Mesendoderm (in vitro differentiated cells): Measurements from ENCODE around the gene MAU2.

Source experiments
- DNase-seq: peaks from one replicate; pipeline ENCODE4 v3.0.0; 2013
- H2AK5ac ChIP-seq: 2 replicates; pipeline ENCODE4 v1.6.1; 2013; ENCODE audit warnings: low read length, inconsistent platforms
- H2BK120ac ChIP-seq: 2 replicates; pipeline ENCODE4 v1.6.1; 2013; ENCODE audit warnings: low read depth, mild to moderate bottlenecking, low read length, moderate library complexity, mixed read lengths
- H2BK15ac ChIP-seq: replicated peaks from 2 replicates; pipeline ENCODE4 v1.6.1; 2013; ENCODE audit warnings: low read depth, mild to moderate bottlenecking, moderate library complexity
- H2BK5ac ChIP-seq: 2 replicates; pipeline ENCODE4 v1.6.1; 2013; ENCODE audit warnings: low read length, inconsistent platforms
- H3K18ac ChIP-seq: 2 replicates; pipeline ENCODE4 v1.6.1; 2013; ENCODE audit warnings: mild to moderate bottlenecking, low read length, mixed read lengths
- H3K23ac ChIP-seq: one replicate; pipeline ENCODE4 v1.6.1; 2013; ENCODE audit warnings: low read length
- H3K27ac ChIP-seq: 2 replicates; pipeline ENCODE4 v1.5.1; 2013; ENCODE audit warnings: low read depth, mild to moderate bottlenecking, inconsistent platforms, low read length, moderate library complexity
- H3K27me3 ChIP-seq: 2 replicates; pipeline ENCODE4 v1.6.1; 2013; ENCODE audit warnings: low read length, control low read depth, mild to moderate bottlenecking, inconsistent platforms; ENCODE audit not compliant: insufficient read depth, poor library complexity
- H3K36me3 ChIP-seq: 2 replicates; pipeline ENCODE4 v1.6.1; 2013; ENCODE audit warnings: low read length, inconsistent platforms; ENCODE audit not compliant: control insufficient read depth, insufficient read depth
- H3K4ac ChIP-seq: one replicate; pipeline ENCODE4 v1.6.1; 2013; ENCODE audit warnings: low read depth, mild to moderate bottlenecking, low read length, moderate library complexity
- H3K4me1 ChIP-seq: 2 replicates; pipeline ENCODE4 v1.6.1; 2013; ENCODE audit warnings: low read depth, low read length, inconsistent platforms; ENCODE audit not compliant: control insufficient read depth
- H3K4me2 ChIP-seq: 2 replicates; pipeline ENCODE4 v1.6.1; 2013; ENCODE audit warnings: low read length
- H3K4me3 ChIP-seq: 2 replicates; pipeline ENCODE4 v1.5.1; 2013; ENCODE audit warnings: mild to moderate bottlenecking, low read length
- H3K56ac ChIP-seq: one replicate; pipeline ENCODE4 v1.6.1; 2013; ENCODE audit warnings: low read length
- H3K79me1 ChIP-seq: 2 replicates; pipeline ENCODE4 v1.6.1; 2013; ENCODE audit warnings: low read length, inconsistent platforms
- H3K79me2 ChIP-seq: 2 replicates; pipeline ENCODE4 v1.6.1; 2013; ENCODE audit warnings: mild to moderate bottlenecking, low read length; ENCODE audit not compliant: control insufficient read depth, insufficient read depth
- H3K9ac ChIP-seq: 2 replicates; pipeline ENCODE4 v1.6.1; 2013; ENCODE audit warnings: low read length, inconsistent platforms
- H4K5ac ChIP-seq: one replicate; pipeline ENCODE4 v1.6.1; 2013; ENCODE audit warnings: low read length
- H4K8ac ChIP-seq: one replicate; pipeline ENCODE4 v1.6.1; 2013; ENCODE audit warnings: low read depth, mild to moderate bottlenecking, control low read depth, low read length, moderate library complexity
- WGBS: extraction: QIAGEN DNeasy Blood & Tissue Kit; methylation state at CpG from one replicate; pipeline ENCODE4 v1.1.7; 2013; ENCODE audit warnings: low lambda C conversion rate, missing lambda C conversion rate; ENCODE audit not compliant: insufficient coverage; ENCODE audit errors: extremely low coverage; 5-methylcytosine and 5-hydroxymethylcytosine counted together

MAU2 gene

GRCh38 chr19:19303411-19303810, 17.2 kb upstream of the MAU2 start:
- Histone ChIP-seq H3K4ac (no peak overlapping the region), H4K8ac (no peak overlapping the region), H4K5ac (no peak overlapping the region), H3K4me1 (no peaks in the 10 kb centered on the region), H3K27ac (no peak overlapping the region), H2BK15ac (no peak overlapping the region), H3K18ac (no peak overlapping the region), H3K23ac (no peak overlapping the region), H3K36me3 (peaks cover 15% of the 10 kb centered on the region), H3K4me3 (no peak overlapping the region), H3K79me1 (no peaks in the 10 kb centered on the region), H3K27me3 (no peaks in the 10 kb centered on the region), H2AK5ac (no peak overlapping the region), H2BK5ac (no peak overlapping the region), H2BK120ac (no peak overlapping the region), H3K9ac (no peak overlapping the region), H3K56ac (no peak overlapping the region), H3K4me2 (no peak overlapping the region), H3K79me2 (no peaks in the 10 kb centered on the region)
- no peak for DNase-seq
- WGBS: no CpG with 5 or more reads among the region's 14 CpGs

- no peak overlapping the region for H2BK15ac ChIP-seq
- no peak overlapping the region for H2AK5ac ChIP-seq
- peaks cover 15% of the 10 kb centered on the region for H3K36me3 ChIP-seq
- H3K79me2 ChIP-seq: no peaks in the 10 kb centered on the region
- H3K27ac ChIP-seq: no peak overlapping the region
- no peak overlapping the region for H4K5ac ChIP-seq
- H3K27me3 ChIP-seq: no peaks in the 10 kb centered on the region
- H4K8ac ChIP-seq: no peak overlapping the region
- no peaks in the 10 kb centered on the region for H3K79me1 ChIP-seq
- no peak overlapping the region for H2BK120ac ChIP-seq
- no peak overlapping the region for H2BK5ac ChIP-seq
- H3K56ac ChIP-seq: no peak overlapping the region
- H3K18ac ChIP-seq: no peak overlapping the region
- no CpG with 5 or more reads among the region's 14 CpGs for WGBS
- H3K4ac ChIP-seq: no peak overlapping the region
- no peak overlapping the region for H3K4me3 ChIP-seq
- H3K4me1 ChIP-seq: no peaks in the 10 kb centered on the region
- no peak overlapping the region for H3K9ac ChIP-seq
- H3K23ac ChIP-seq: no peak overlapping the region
- DNase-seq: no peak
- H3K4me2 ChIP-seq: no peak overlapping the region
Observed at GRCh38 chr19:19304186-19304965, 16.3 kb upstream of the MAU2 start.

GRCh38 chr19:19305066-19305465, 15.6 kb upstream of the MAU2 start:
- H4K5ac ChIP-seq: no peak overlapping the region
- no peak overlapping the region for H3K56ac ChIP-seq
- no peak overlapping the region for H2BK15ac ChIP-seq
- H3K27me3 ChIP-seq: no peaks in the 10 kb centered on the region
- no peak overlapping the region for H3K18ac ChIP-seq
- no peak overlapping the region for H3K4ac ChIP-seq
- H3K23ac ChIP-seq: no peak overlapping the region
- no peaks in the 10 kb centered on the region for H3K4me1 ChIP-seq
- no CpG with 5 or more reads among the region's 10 CpGs for WGBS
- H2AK5ac ChIP-seq: no peak overlapping the region
- H3K27ac ChIP-seq: no peak overlapping the region
- peaks cover 18% of the 10 kb centered on the region for H3K36me3 ChIP-seq
- H3K4me3 ChIP-seq: no peak overlapping the region
- H3K79me1 ChIP-seq: no peaks in the 10 kb centered on the region
- no peak overlapping the region for H3K9ac ChIP-seq
- no peak overlapping the region for H3K4me2 ChIP-seq
- H3K79me2 ChIP-seq: no peaks in the 10 kb centered on the region
- no peak overlapping the region for H2BK5ac ChIP-seq
- H4K8ac ChIP-seq: no peak overlapping the region
- DNase-seq: no peak
- no peak overlapping the region for H2BK120ac ChIP-seq

- H2BK120ac ChIP-seq: no peak overlapping the region
- H2BK15ac ChIP-seq: no peak overlapping the region
- H3K79me1 ChIP-seq: no peaks in the 10 kb centered on the region
- no peak overlapping the region for H3K56ac ChIP-seq
- no peak overlapping the region for H2AK5ac ChIP-seq
- no peak overlapping the region for H3K23ac ChIP-seq
- H4K8ac ChIP-seq: no peak overlapping the region
- no peak overlapping the region for H3K18ac ChIP-seq
- H3K27me3 ChIP-seq: no peaks in the 10 kb centered on the region
- H3K4me3 ChIP-seq: no peak overlapping the region
- H3K36me3 ChIP-seq: peaks cover 20% of the 10 kb centered on the region
- H3K79me2 ChIP-seq: no peaks in the 10 kb centered on the region
- WGBS: no CpG with 5 or more reads among the region's 16 CpGs
- H2BK5ac ChIP-seq: no peak overlapping the region
- no peak overlapping the region for H4K5ac ChIP-seq
- H3K4me1 ChIP-seq: no peaks in the 10 kb centered on the region
- H3K4ac ChIP-seq: no peak overlapping the region
- H3K27ac ChIP-seq: no peak overlapping the region
- no peak overlapping the region for H3K4me2 ChIP-seq
- DNase-seq: no peak
- no peak overlapping the region for H3K9ac ChIP-seq
Observed at GRCh38 chr19:19305696-19306095, 14.9 kb upstream of the MAU2 start.

- Histone ChIP-seq H2BK15ac (no peak overlapping the region), H3K36me3 (peaks cover 20% of the 10 kb centered on the region)
Observed at GRCh38 chr19:19306191-19306590, 14.4 kb upstream of the MAU2 start.

GRCh38 chr19:19308373-19308772, 12.3 kb upstream of the MAU2 start:
- Histone ChIP-seq H4K8ac (no peak overlapping the region), H2AK5ac (no peak overlapping the region), H3K4ac (no peak overlapping the region), H3K79me1 (peaks cover 1% of the 10 kb centered on the region), H3K56ac (no peak overlapping the region), H3K18ac (no peak overlapping the region), H3K27me3 (no peaks in the 10 kb centered on the region), H2BK5ac (no peak overlapping the region), H3K4me3 (no peak overlapping the region), H2BK15ac (no peak overlapping the region), H3K27ac (no peak overlapping the region), H3K79me2 (no peaks in the 10 kb centered on the region), H3K23ac (no peak overlapping the region), H3K4me1 (no peaks in the 10 kb centered on the region), H3K4me2 (no peak overlapping the region), H3K9ac (no peak overlapping the region), H3K36me3 (peaks cover 11% of the 10 kb centered on the region), H4K5ac (no peak overlapping the region), H2BK120ac (no peak overlapping the region)
- no peak for DNase-seq
- WGBS: no CpG with 5 or more reads among the region's 10 CpGs

More at GRCh38 chr19:19306191-19306590, 14.4 kb upstream of the MAU2 start:
- no peak overlapping the region for H3K23ac ChIP-seq
- H4K8ac ChIP-seq: no peak overlapping the region
- H3K4me1 ChIP-seq: no peaks in the 10 kb centered on the region
- H3K4me3 ChIP-seq: no peak overlapping the region
- no peak overlapping the region for H3K4me2 ChIP-seq
- no peak overlapping the region for H3K27ac ChIP-seq
- no peaks in the 10 kb centered on the region for H3K79me2 ChIP-seq
- no peak overlapping the region for H3K56ac ChIP-seq
- H2AK5ac ChIP-seq: no peak overlapping the region
- no peak overlapping the region for H3K4ac ChIP-seq
- no peak overlapping the region for H3K9ac ChIP-seq
- no peaks in the 10 kb centered on the region for H3K27me3 ChIP-seq
- no peak overlapping the region for H4K5ac ChIP-seq
- no peak for DNase-seq
- no peaks in the 10 kb centered on the region for H3K79me1 ChIP-seq
- no CpG with 5 or more reads among the region's 9 CpGs for WGBS
- H3K18ac ChIP-seq: no peak overlapping the region
- no peak overlapping the region for H2BK120ac ChIP-seq
- no peak overlapping the region for H2BK5ac ChIP-seq
